A549 treated with AZD9567 at 1 μM for 4 hours (cell line): ENCODE measurements around the gene UBC. TPM values are rescaled to one million over a fixed set of nuclear protein-coding genes. Genes with fewer than 3 reads are reported as not detected.

Experiments used
- total RNA-seq: library from RNA; stranded (reverse); fragments of 200-300 nt; extraction: Qiagen RNA extraction; gene quantifications from 5 replicates; pipeline ENCODE4 v1.2.3, GENCODE V29; 2022; ENCODE audit not compliant: insufficient read depth

Gene UBC
- 1,383 to 1,666 TPM (median 1,414 TPM) in 5 replicates for total RNA-seq

DNA sequence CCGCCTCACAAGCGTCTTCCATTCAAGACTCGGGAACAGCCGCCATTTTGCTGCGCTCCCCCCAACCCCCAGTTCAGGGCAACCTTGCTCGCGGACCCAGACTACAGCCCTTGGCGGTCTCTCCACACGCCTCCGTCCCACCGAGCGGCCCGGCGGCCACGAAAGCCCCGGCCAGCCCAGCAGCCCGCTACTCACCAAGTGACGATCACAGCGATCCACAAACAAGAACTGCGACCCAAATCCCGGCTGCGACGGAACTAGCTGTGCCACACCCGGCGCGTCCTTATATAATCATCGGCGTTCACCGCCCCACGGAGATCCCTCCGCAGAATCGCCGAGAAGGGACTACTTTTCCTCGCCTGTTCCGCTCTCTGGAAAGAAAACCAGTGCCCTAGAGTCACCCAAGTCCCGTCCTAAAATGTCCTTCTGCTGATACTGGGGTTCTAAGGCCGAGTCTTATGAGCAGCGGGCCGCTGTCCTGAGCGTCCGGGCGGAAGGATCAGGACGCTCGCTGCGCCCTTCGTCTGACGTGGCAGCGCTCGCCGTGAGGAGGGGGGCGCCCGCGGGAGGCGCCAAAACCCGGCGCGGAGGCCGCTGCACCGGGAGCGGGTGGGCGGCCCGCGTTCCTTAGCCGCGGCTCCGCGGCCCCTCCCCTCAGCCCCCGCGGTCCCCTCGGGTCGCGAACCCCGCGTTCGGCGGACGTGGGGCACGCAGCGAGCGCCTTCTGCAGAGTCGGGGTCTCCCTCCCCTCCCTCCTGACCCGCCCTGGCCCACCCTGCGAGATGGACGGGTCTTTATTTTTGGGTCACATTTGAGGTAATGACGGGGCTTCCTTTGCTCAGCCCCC, at the start of gene UBC:
TSS of gene UBC (minus strand) at position 259 of the 847 bp plus-strand sequence. CDS start 879 bp downstream, outside the sequence.

DNA sequence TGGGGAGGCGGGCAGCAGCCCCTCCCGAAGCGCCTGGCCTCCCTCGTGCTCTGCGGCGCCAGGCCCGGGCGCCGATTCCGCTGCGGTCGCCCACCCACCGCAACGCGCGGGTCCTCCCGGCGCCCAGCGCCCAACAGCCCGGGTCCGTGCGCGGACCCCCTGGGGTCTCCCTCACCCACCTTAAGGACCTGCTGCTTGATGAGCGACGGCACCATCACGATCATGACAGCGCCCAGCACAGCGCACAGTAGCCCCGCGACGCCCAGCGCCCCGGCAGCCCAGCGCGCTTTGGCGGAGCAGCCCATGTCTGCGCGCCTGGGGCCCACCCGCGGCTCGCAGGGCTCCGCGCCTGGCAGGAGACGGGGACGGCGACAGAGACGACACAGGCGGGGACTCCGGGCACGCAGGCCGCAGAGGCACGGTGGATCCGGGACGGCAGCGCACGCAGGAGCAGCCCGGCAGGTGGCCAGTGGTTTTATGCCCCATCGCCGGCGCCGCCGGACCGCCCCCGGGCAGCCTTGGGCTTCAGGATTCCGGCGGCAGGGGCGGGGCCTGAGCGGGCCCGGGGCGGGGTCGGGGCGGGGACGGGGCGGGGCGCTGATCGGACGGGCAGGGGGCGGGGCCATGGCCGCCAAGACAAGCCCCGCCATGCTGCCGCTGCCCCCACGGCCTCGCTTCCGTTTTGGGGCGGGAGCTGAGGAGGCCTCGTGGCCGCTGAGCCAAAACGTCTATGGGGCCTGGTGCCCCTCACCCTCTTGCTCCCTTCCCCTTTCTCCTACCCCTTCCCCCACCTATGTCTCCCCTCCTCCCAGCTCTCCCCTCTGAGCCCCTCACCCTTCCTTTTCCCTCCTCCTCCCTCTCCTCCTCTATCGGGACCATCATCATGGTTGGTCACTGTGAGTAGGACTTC, 50.8 kb downstream of the UBC start, which contains the start of gene SCARB1:
TSS of gene SCARB1 (minus strand) at position 449 of the 910 bp plus-strand sequence. CDS start at position 305, 144 bp downstream.

Other genes starting within 250 kb of the UBC start
- 133 to 166 TPM (median 163 TPM) in 5 replicates for gene SCARB1, start 50.8 kb downstream of the UBC start, total RNA-seq
- gene DHX37, start 74.5 kb upstream of the UBC start, total RNA-seq, result 30.7 to 44.4 TPM (median 41.9 TPM) in 5 replicates
- gene BRI3BP, start 79.0 kb upstream of the UBC start, total RNA-seq, result 19.0 to 22.8 TPM (median 21.7 TPM) in 5 replicates
- 15.3 to 23.0 TPM (median 21.0 TPM) in 5 replicates for gene AACS, start 150.8 kb upstream of the UBC start, total RNA-seq